Endothelial cell of umbilical vein (primary cell): ENCODE measurements around the gene MCL1. TPM values are rescaled to one million over a fixed set of nuclear protein-coding genes. Genes with fewer than 3 reads are reported as not detected.

Experiments
- BruUV-seq: library from RNA; stranded (reverse); fragments of 400-500 nt; replicated peaks from 2 replicates; lab custom pipeline; 2021; lab: Mats Ljungman, UMichigan
- CTCF ChIA-PET: fragments of 300-600, 350-600 bp; sonication (Branson Sonifier 250); formaldehyde crosslinking; loops from one replicate; lab custom pipeline; 2021; ENCODE audit warnings: antibody characterized with exemption, inconsistent platforms; lab: Charles Lee
- POLR2A ChIA-PET: fragments of 300-600, 350-600 bp; sonication (Branson Sonifier 250); formaldehyde crosslinking; loops from one replicate; lab custom pipeline; 2021; ENCODE audit warnings: antibody characterized with exemption, inconsistent platforms; lab: Charles Lee
- DNase-seq: peaks from one replicate; pipeline ENCODE4 v3.0.0-alpha.2; 2011; ENCODE audit warnings: low read depth, low spot score
- FAIRE-seq: peaks from 2 replicates; lab custom pipeline; 2011; peaks lifted over from hg19 to GRCh38; lab: Jason Lieb, UNC
- H2AFZ ChIP-seq: 2 replicates; pipeline ENCODE4 v1.6.0; 2012; ENCODE audit warnings: low read depth, low read length, control low read depth, inconsistent platforms
- H3K27ac ChIP-seq: 2 replicates; pipeline ENCODE4 v1.5.1; 2011; ENCODE audit warnings: low read depth, mild to moderate bottlenecking, control low read depth, low read length, moderate library complexity; ENCODE audit not compliant: insufficient read depth
- H3K27me3 ChIP-seq, 2 experiments: 2 replicates each; pipeline versions ENCODE4 v1.6.0 to v1.6.1; 2011; ENCODE audit warnings: low read length in 2 of 2, mixed read lengths in 1 of 2; ENCODE audit not compliant: control insufficient read depth in 2 of 2, insufficient read depth in 2 of 2
- H3K36me3 ChIP-seq, 2 experiments: 2 replicates in 1 of 2; 3 replicates in 1 of 2; pipeline ENCODE4 v1.5.1; 2011; ENCODE audit warnings: low read length in 2 of 2, mild to moderate bottlenecking in 1 of 2, moderate library complexity in 1 of 2; ENCODE audit not compliant: control insufficient read depth in 2 of 2, insufficient read depth in 2 of 2; ENCODE audit errors: extremely low read depth in 1 of 2
- H3K4me1 ChIP-seq: 3 replicates; pipeline ENCODE4 v1.5.1; 2011; ENCODE audit warnings: mild to moderate bottlenecking, low read length; ENCODE audit not compliant: control insufficient read depth, insufficient read depth; ENCODE audit errors: extremely low read depth
- H3K4me2 ChIP-seq: 2 replicates; pipeline ENCODE4 v1.6.1; 2011; ENCODE audit warnings: low read length, control low read depth, mixed read lengths; ENCODE audit not compliant: insufficient read depth
- H3K4me3 ChIP-seq, 3 experiments: fragments of 200-600 bp in 1 of 3; sonication (generic), shearing (Covaris generic) in 1 of 3; replicated peaks in 1 of 3; 2 replicates each; pipeline ENCODE4 v1.5.1; 2011 to 2016; ENCODE audit warnings: control low read depth in 3 of 3, low read length in 3 of 3, mild to moderate bottlenecking in 2 of 3, inconsistent platforms in 1 of 3, low read depth in 1 of 3, moderate library complexity in 1 of 3; ENCODE audit not compliant: insufficient read depth in 1 of 3
- H3K79me2 ChIP-seq: 2 replicates; pipeline ENCODE4 v1.6.0; 2012; ENCODE audit warnings: low read length, inconsistent platforms; ENCODE audit not compliant: control insufficient read depth, insufficient read depth
- H3K9ac ChIP-seq: replicated peaks from 2 replicates; pipeline ENCODE3; 2011; ENCODE audit warnings: low read length, control low read depth; ENCODE audit not compliant: insufficient read depth; ENCODE audit errors: extremely low read depth
- H3K9me1 ChIP-seq: replicated peaks from 3 replicates; pipeline ENCODE4 v1.6.0; 2011; ENCODE audit warnings: mild to moderate bottlenecking, low read length; ENCODE audit not compliant: control insufficient read depth, insufficient read depth; ENCODE audit errors: extremely low read depth
- H3K9me3 ChIP-seq: replicated peaks from 2 replicates; pipeline ENCODE4 v1.5.1; 2012; ENCODE audit warnings: low read length, inconsistent platforms; ENCODE audit not compliant: control insufficient read depth, insufficient read depth
- H4K20me1 ChIP-seq: replicated peaks from 2 replicates; pipeline ENCODE3; 2011; ENCODE audit warnings: mild to moderate bottlenecking, low read length; ENCODE audit not compliant: control insufficient read depth, insufficient read depth; ENCODE audit errors: extremely low read depth
- CTCF ChIP-seq, 2 donors: IDR thresholded peaks; 1 replicate in 1 of 2; 2 replicates in 1 of 2; pipeline ENCODE4 v1.5.1; 2011; ENCODE audit warnings: low read length in 2 of 2, mild to moderate bottlenecking in 2 of 2, moderate library complexity in 2 of 2, control low read depth in 1 of 2, inconsistent platforms in 1 of 2, low read depth in 1 of 2; ENCODE audit not compliant: insufficient read depth in 1 of 2; ENCODE audit errors: extremely low read depth in 1 of 2
- EZH2 ChIP-seq: IDR thresholded peaks from 2 replicates; pipeline ENCODE4 v1.6.1; 2012; ENCODE audit warnings: borderline replicate concordance, low read depth, mild to moderate bottlenecking, moderate library complexity, low read length, inconsistent platforms; ENCODE audit not compliant: severe bottlenecking
- FOS ChIP-seq: IDR thresholded peaks from 2 replicates; pipeline ENCODE4 v1.6.1; 2011; ENCODE audit warnings: mild to moderate bottlenecking, low read length, moderate library complexity, borderline replicate concordance; ENCODE audit not compliant: insufficient read depth
- GATA2 ChIP-seq: IDR thresholded peaks from 2 replicates; pipeline ENCODE4 v1.7.0; 2011; ENCODE audit warnings: low read depth, mild to moderate bottlenecking, moderate library complexity, mixed read lengths, low read length; ENCODE audit not compliant: insufficient read length, insufficient read depth
- JUN ChIP-seq: IDR thresholded peaks from 2 replicates; pipeline ENCODE4 v1.6.1; 2011; ENCODE audit warnings: borderline replicate concordance, low read depth; ENCODE audit not compliant: insufficient read length, insufficient read depth
- MYC ChIP-seq: IDR thresholded peaks from one replicate; pipeline ENCODE4 v1.6.1; 2011; ENCODE audit warnings: mild to moderate bottlenecking, low read depth, low read length
- POLR2A ChIP-seq: IDR thresholded peaks from 2 replicates; pipeline ENCODE4 v1.6.1; 2012; ENCODE audit warnings: low read depth, mild to moderate bottlenecking, control low read depth, low read length
- POLR2AphosphoS5 ChIP-seq: IDR thresholded peaks from 2 replicates; pipeline ENCODE4 v1.6.1; 2012; ENCODE audit warnings: low read depth, mild to moderate bottlenecking, control low read depth, low read length, moderate library complexity; ENCODE audit not compliant: insufficient read depth
- dilution Hi-C: fragments of 300-500 bp; cut with MboI; formaldehyde crosslinking; loops from one replicate; pipeline ENCODE4 v1.15.0; 2019; ENCODE audit warnings: low sequenced_read_pairs; ENCODE audit not compliant: extremely low pct_ligation_motif_present
- intact Hi-C: fragments of 100-400 bp; cut with micrococcal nuclease; formaldehyde crosslinking; loops from one replicate; pipeline ENCODE4 v1.10.0; 2022
- polyA plus RNA-seq, 4 experiments: library from polyadenylated mRNA; depleted of rRNA in 3 of 4; stranded (reverse) in 3 of 4; unstranded in 1 of 4; fragments of >200 nt; gene quantifications; 2 replicates each; pipeline versions ENCODE4 v1.2.1 to v1.2.3, GENCODE V29; 2011 to 2012; ENCODE audit warnings: missing spikeins in 1 of 4
- total RNA-seq: library from RNA; stranded (reverse); gene quantifications from 2 replicates; pipeline ENCODE4 v1.2.3, GENCODE V29; 2021
- TF ChIP-seq, protein P1 (sequence below): IDR thresholded peaks from 2 replicates; pipeline ENCODE4 v1.6.1; 2011; ENCODE audit not compliant: insufficient read depth, insufficient read length

Gene MCL1
- total and polyA plus RNA-seq, 2 donors (not counting 3 experiments of a cell fraction or from before 2014, with no cell fraction given) = 87.3 to 186 TPM

DNA sequence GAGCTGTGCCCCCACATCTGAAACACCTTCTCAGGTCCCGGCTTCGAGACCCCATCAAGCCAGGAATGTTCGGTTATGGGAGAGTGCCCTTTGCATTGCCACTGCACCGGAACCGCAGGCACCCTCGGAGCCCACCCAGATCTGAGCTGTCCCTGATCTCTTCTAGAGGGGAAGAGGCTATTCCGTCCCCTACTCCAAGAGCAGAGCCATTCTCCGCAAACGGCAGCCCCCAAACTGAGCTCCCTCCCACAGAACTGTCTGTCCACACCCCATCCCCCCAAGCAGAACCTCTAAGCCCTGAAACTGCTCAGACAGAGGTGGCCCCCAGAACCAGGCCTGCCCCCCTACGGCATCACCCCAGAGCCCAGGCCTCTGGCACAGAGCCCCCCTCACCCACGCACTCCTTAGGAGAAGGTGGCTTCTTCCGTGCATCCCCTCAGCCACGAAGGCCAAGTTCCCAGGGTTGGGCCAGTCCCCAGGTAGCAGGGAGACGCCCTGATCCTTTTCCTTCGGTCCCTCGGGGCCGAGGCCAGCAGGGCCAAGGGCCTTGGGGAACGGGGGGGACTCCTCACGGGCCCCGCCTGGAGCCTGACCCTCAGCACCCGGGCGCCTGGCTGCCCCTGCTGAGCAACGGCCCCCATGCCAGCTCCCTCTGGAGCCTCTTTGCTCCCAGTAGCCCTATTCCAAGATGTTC, 25.9 kb downstream of the MCL1 start:
- dilution Hi-C loops = no loop called here
- Histone ChIP-seq H3K9ac (no peak overlapping the region), H3K79me2 (peaks cover 2% of the 10 kb centered on the region), H3K9me1 (no peaks in the 10 kb centered on the region), H2AFZ (no peak overlapping the region), H3K4me1 (peaks cover 23% of the 10 kb centered on the region), H3K9me3 (no peaks in the 10 kb centered on the region), H3K27ac (no peak overlapping the region), H3K4me2 (no peak overlapping the region), H3K4me3 (no peak overlapping the region), H4K20me1 (no peaks in the 10 kb centered on the region), H3K36me3 (peaks cover 0 to 4% of the 10 kb centered on the region in 2 experiments), H3K27me3 (no peaks in the 10 kb centered on the region)
- CTCF ChIA-PET = interaction anchor here (1.1 kb wide), 1 partner anchor 298 kb away, joined by 3 read pairs; no protein-coding TSS in a partner anchor
- intact Hi-C loops = no loop called here
- no peak for FAIRE-seq
- DNase-seq = no peak
- BruUV-seq = no TSS peak
- peak; percentile 19 for TF ChIP-seq POLR2A
- TF ChIP-seq CTCF (IDR thresholded peaks at IDR 0.05; ENCODE audit: extremely low read depth in 1 of 2, insufficient read depth in 1 of 2, low read depth in 1 of 2, low read length in 2 of 2) = no peak
- POLR2A ChIA-PET = no interaction called here

DNA sequence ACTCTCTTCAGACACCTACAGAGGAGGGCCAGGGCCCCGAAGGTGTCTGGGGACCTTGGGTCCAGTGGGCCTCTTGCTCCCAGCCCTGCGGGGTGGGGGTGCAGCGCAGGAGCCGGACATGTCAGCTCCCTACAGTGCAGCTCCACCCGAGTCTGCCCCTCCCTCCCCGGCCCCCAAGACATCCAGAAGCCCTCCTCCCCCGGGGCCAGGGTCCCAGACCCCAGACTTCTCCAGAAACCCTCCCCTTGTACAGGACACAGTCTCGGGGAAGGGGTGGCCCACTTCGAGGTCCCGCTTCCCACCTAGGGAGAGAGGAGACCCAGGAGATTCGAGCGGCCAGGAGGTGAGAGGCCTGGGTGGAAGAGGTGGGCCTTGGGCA, 26.5 kb downstream of the MCL1 start:
- H2AFZ ChIP-seq = no peak overlapping the region
- CTCF ChIA-PET = no interaction called here
- BruUV-seq = no TSS peak
- no peak overlapping the region for H3K4me2 ChIP-seq
- intact Hi-C loops = no loop called here
- H3K27me3 ChIP-seq = no peaks in the 10 kb centered on the region
- H3K4me3 ChIP-seq = no peak overlapping the region
- TF ChIP-seq POLR2A = no peak
- no peak for TF ChIP-seq FOS
- no peak for TF ChIP-seq JUN
- TF ChIP-seq POLR2AphosphoS5 = no peak
- no peak for TF ChIP-seq GATA2
- TF ChIP-seq MYC = no peak
- no peak for TF ChIP-seq EZH2
- TF ChIP-seq, protein P1, sequence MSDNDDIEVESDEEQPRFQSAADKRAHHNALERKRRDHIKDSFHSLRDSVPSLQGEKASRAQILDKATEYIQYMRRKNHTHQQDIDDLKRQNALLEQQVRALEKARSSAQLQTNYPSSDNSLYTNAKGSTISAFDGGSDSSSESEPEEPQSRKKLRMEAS = no peak
- TF ChIP-seq CTCF (IDR thresholded peaks at IDR 0.05; ENCODE audit: extremely low read depth in 1 of 2, insufficient read depth in 1 of 2, low read depth in 1 of 2, low read length in 2 of 2) = no peak
- no peaks in the 10 kb centered on the region for H3K9me3 ChIP-seq
- FAIRE-seq (no peak), DNase-seq (no peak)
- H3K36me3 ChIP-seq = peaks cover 0 to 4% of the 10 kb centered on the region in 2 experiments
- POLR2A ChIA-PET = no interaction called here
- no peak overlapping the region for H3K27ac ChIP-seq
- no peak overlapping the region for H3K9ac ChIP-seq
- no peaks in the 10 kb centered on the region for H4K20me1 ChIP-seq
- peaks cover 22% of the 10 kb centered on the region for H3K4me1 ChIP-seq
- no peaks in the 10 kb centered on the region for H3K9me1 ChIP-seq
- dilution Hi-C loops = no loop called here
- no peaks in the 10 kb centered on the region for H3K79me2 ChIP-seq
